ENCODE measurements around the gene LHFPL6. TPM values are rescaled to one million over a fixed set of nuclear protein-coding genes. Genes with fewer than 3 reads are reported as not detected.

The LHFPL6 gene
- total and polyA plus RNA-seq, 12 donors = 41.5 to 65.8 (median 55.4) TPM

DNA sequence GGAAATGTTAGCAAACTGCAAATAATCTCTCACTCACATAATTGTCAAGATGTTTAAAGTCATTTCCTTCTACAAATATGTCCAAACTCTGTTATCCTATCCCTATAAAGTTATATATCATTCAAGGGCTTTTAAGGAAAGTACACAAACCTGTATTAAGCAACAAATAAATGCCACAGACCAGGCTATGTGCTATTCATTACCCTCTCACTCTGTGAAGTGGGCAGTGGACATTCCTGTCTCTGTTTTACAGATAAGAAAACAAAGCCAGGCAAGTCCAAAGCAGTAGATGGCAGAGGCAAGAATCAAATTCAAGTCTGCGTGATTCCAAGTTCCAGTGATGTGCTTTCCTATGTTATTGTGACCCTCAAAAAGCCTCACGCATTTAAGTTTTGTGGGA is 140.6 kb downstream of the LHFPL6 start:
- intact Hi-C loops (cut with DNase I) = loop anchor here in 1 of 10 donors (5.0 kb wide), 1 partner anchor 45 kb away; no protein-coding TSS in a partner anchor
- peaks cover 11 to 83% (median 51%) of the 10 kb centered on the region in 9 donors for H3K4me1 ChIP-seq

DNA sequence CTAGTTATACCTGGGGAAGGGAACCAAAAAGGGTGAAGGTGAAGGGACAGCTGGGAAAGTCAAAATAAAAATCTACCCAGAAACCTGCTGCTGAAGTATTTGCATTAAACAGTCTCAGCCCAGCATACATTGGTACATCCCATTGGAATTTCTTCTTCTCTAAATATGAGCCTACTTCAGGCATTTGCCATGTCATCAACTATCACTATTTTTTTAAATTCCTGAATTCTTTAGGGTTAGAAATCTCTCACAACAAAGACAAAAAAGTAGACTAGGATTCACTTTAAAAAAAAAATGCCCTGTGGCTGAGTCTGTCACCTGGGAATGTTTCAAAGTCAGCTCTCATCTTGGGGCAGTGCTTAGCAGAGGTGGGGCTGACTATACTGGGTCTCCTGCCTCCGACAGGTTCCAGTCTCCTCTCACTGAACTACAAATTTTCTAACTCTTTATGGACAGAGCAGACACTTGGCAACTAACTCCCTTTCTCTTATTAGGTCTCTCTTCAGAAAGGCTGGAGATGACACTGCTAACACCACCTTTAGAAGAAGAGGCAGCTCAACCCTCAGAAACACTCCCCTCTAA is 141.2 kb downstream of the LHFPL6 start:
- no peak for TF ChIP-seq CTCF (IDR thresholded peaks at IDR 0.05)
- Histone ChIP-seq H3K36me3 (no peaks in the 10 kb centered on the region), H3K27me3 (no peaks in the 10 kb centered on the region), H3K4me3 (peak overlapping the region in 4 of 10 donors; percentile 9 to 18 (median 16)), H3K27ac (peak overlapping the region; percentile 9 to 81 (median 70)), H3K9me3 (peaks cover 0 to 11% (median 4%) of the 10 kb centered on the region in 11 donors), H3K4me1 (peaks cover 11 to 78% (median 49%) of the 10 kb centered on the region in 9 donors)
- no peak for DNase-seq
- ATAC-seq = peak in 5 of 8 donors; percentile 24 to 52 (median 47)
- intact Hi-C loops (cut with DNase I) = loop anchor here in 1 of 10 donors (5.0 kb wide), 1 partner anchor 46 kb away; no protein-coding TSS in a partner anchor
- 48 to 70% methylated on average over 1 of the region's 1 CpG for WGBS, 2 donors

More for the DNA sequence above, 140.6 kb downstream of the LHFPL6 start:
- WGBS, 2 donors = 51 to 61% methylated on average over 2 of the region's 2 CpGs
- no peak for TF ChIP-seq CTCF (IDR thresholded peaks at IDR 0.05)
- ATAC-seq (peak; percentile 59 to 84 (median 80)), DNase-seq (no peak)
- H3K27ac ChIP-seq = peak overlapping the region in 9 of 10 donors; percentile 9 to 81 (median 71)
- peaks cover 0 to 6% (median under 1%) of the 10 kb centered on the region in 11 donors for H3K9me3 ChIP-seq
- H3K36me3 ChIP-seq = no peaks in the 10 kb centered on the region
- H3K27me3 ChIP-seq = no peaks in the 10 kb centered on the region
- peak overlapping the region in 4 of 10 donors; percentile 9 to 18 (median 16) for H3K4me3 ChIP-seq

DNA sequence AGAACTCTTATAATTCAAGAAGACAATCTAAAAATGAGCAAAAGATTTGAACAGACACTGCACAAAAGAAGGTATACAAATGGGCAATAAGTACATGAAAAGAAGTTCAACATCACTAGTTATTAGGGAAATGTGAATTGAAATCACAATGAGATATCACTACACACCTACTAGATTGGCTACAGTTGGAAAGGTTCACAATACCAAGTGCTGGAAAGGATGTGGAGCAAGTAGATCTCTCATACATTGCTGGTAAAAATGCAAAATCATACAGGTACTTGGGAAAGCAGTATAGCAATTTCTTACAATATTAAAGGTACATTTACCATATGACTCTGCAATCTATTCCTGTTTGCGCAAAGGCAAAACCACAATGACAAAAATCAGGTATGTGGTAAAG is 145.7 kb downstream of the LHFPL6 start:
- ATAC-seq = no peak
- Histone ChIP-seq H3K4me1 (peaks cover 31 to 85% (median 67%) of the 10 kb centered on the region in 9 donors), H3K27ac (peak overlapping the region in 1 of 10 donors; percentile 81), H3K27me3 (no peaks in the 10 kb centered on the region), H3K4me3 (no peak overlapping the region), H3K9me3 (peaks cover 0 to 11% (median 4%) of the 10 kb centered on the region in 11 donors), H3K36me3 (no peaks in the 10 kb centered on the region)
- WGBS, 2 donors = 97 to 99% methylated on average over 1 of the region's 1 CpG
- intact Hi-C loops (cut with DNase I) = loop anchor here in 1 of 10 donors (10.0 kb wide), 1 partner anchor 48 kb away; no protein-coding TSS in a partner anchor
- DNase-seq = no peak
- TF ChIP-seq CTCF (IDR thresholded peaks at IDR 0.05) = no peak

GRCh38 chr13:39455521-39456175 is 147.3 kb downstream of the LHFPL6 start:
- WGBS, 2 donors = 18% methylated on average over 4 of the region's 4 CpGs
- peak overlapping the region; percentile 3 to 83 (median 41) for H3K27ac ChIP-seq
- DNase-seq (no peak), ATAC-seq (peak in 5 of 8 donors; percentile 8 to 54 (median 19))
- H3K36me3 ChIP-seq = no peaks in the 10 kb centered on the region
- intact Hi-C loops (cut with DNase I) = loop anchor here in 1 of 10 donors (10.0 kb wide), 1 partner anchor 49 kb away; no protein-coding TSS in a partner anchor
- H3K9me3 ChIP-seq = peaks cover 0 to 11% (median 4%) of the 10 kb centered on the region in 11 donors
- no peak for TF ChIP-seq CTCF (IDR thresholded peaks at IDR 0.05)
- no peak overlapping the region for H3K4me3 ChIP-seq
- peaks cover 37 to 86% (median 74%) of the 10 kb centered on the region in 9 donors for H3K4me1 ChIP-seq
- H3K27me3 ChIP-seq = no peaks in the 10 kb centered on the region

Measured in heart right ventricle (tissue), 16 donors.